GM21717 (cell line): ENCODE data around the gene SCUBE3.

Experiments used
- ATAC-seq: cut with Tn5 transposase; IDR thresholded peaks from one replicate; pipeline ENCODE4 v1.9.1; 2021; ENCODE audit warnings: mild to moderate bottlenecking, moderate library complexity; ENCODE audit not compliant: unreplicated experiment

Gene SCUBE3

GRCh38 chr6:35237476-35237875, 23.7 kb downstream of the SCUBE3 start:
- no peak for ATAC-seq

- ATAC-seq = no peak
These were observed 25.1 kb downstream of the SCUBE3 start for GRCh38 chr6:35238843-35239289.

GRCh38 chr6:35239581-35239980, 25.8 kb downstream of the SCUBE3 start:
- ATAC-seq = no peak

GRCh38 chr6:35240838-35241801, 27.4 kb downstream of the SCUBE3 start:
- no peak for ATAC-seq

GRCh38 chr6:35242486-35242885, 28.7 kb downstream of the SCUBE3 start:
- no peak for ATAC-seq

- ATAC-seq = no peak
These were observed 29.1 kb downstream of the SCUBE3 start for GRCh38 chr6:35242906-35243305.

GRCh38 chr6:35243386-35243958, 29.7 kb downstream of the SCUBE3 start:
- no peak for ATAC-seq

GRCh38 chr6:35244551-35244950, 30.8 kb downstream of the SCUBE3 start:
- no peak for ATAC-seq

- ATAC-seq = no peak
These were observed 34.0 kb downstream of the SCUBE3 start for GRCh38 chr6:35247642-35248231.

GRCh38 chr6:35248300-35248699, 34.5 kb downstream of the SCUBE3 start:
- ATAC-seq = no peak

GRCh38 chr6:35248965-35249364, 35.2 kb downstream of the SCUBE3 start:
- ATAC-seq = no peak

GRCh38 chr6:35251949-35252348, 38.2 kb downstream of the SCUBE3 start:
- ATAC-seq = no peak

GRCh38 chr6:35253249-35253648, 39.5 kb downstream of the SCUBE3 start:
- ATAC-seq = no peak

- no peak for ATAC-seq
These were observed 44.6 kb downstream of the SCUBE3 start for GRCh38 chr6:35258336-35258735.

GRCh38 chr6:35258858-35259193, 45.1 kb downstream of the SCUBE3 start:
- peak; percentile 16 for ATAC-seq

- peak; percentile 77 for ATAC-seq
These were observed 45.6 kb downstream of the SCUBE3 start, which contains the start of gene ZNF76 for GRCh38 chr6:35259194-35259947. TSS of gene ZNF76 (plus strand) at chr6:35259735. CDS start at chr6:35281152, 21,417 bp downstream.

- peak; percentile 27 for ATAC-seq
These were observed 46.3 kb downstream of the SCUBE3 start for GRCh38 chr6:35259948-35260590.

- ATAC-seq = no peak
These were observed 47.1 kb downstream of the SCUBE3 start for GRCh38 chr6:35260591-35261570.

- no peak for ATAC-seq
These were observed 48.8 kb downstream of the SCUBE3 start for GRCh38 chr6:35262596-35262995.
